H1 (cell line): ENCODE results near the gene IDUA. TPM values are rescaled to one million over a fixed set of nuclear protein-coding genes. Genes with fewer than 3 reads are reported as not detected.

ENCODE experiments used
- CTCF ChIA-PET: fragments of 300-600 bp; sonication (Branson Sonifier 250); formaldehyde crosslinking; loops from one replicate; lab custom pipeline; 2021; ENCODE audit not compliant: partially characterized antibody; lab: Charles Lee
- POLR2A ChIA-PET: fragments of 300-600 bp; sonication (Branson Sonifier 250); formaldehyde crosslinking; loops from one replicate; lab custom pipeline; 2021; ENCODE audit warnings: inconsistent platforms; ENCODE audit not compliant: partially characterized antibody; lab: Charles Lee
- DNase-seq, 2 experiments: peaks; one replicate each; pipeline versions ENCODE4 v3.0.0 to v3.0.0-alpha.2; 2010 to 2022; ENCODE audit warnings: low spot score in 2 of 2, low read depth in 1 of 2, mixed read lengths in 1 of 2
- FAIRE-seq: peaks from 2 replicates; lab custom pipeline; 2011; peaks lifted over from hg19 to GRCh38; lab: Jason Lieb, UNC
- H2AFZ ChIP-seq: 2 replicates; pipeline ENCODE4 v1.8.1; 2012; ENCODE audit warnings: low read length, inconsistent platforms
- H2AK5ac ChIP-seq: 2 replicates; pipeline ENCODE4 v1.6.1; 2013; ENCODE audit warnings: low read depth, low read length
- H2BK120ac ChIP-seq: replicated peaks from 2 replicates; pipeline ENCODE3; 2013; ENCODE audit warnings: low read depth, low read length, inconsistent platforms
- H2BK12ac ChIP-seq: 2 replicates; pipeline ENCODE4 v1.6.1; 2013; ENCODE audit warnings: low read depth, low read length
- H2BK15ac ChIP-seq: 2 replicates; pipeline ENCODE4 v1.6.1; 2013; ENCODE audit warnings: low read length
- H2BK20ac ChIP-seq: 2 replicates; pipeline ENCODE4 v1.6.1; 2013; ENCODE audit warnings: low read length
- H2BK5ac ChIP-seq: 2 replicates; pipeline ENCODE4 v1.6.1; 2013; ENCODE audit warnings: low read depth, low read length
- H3K14ac ChIP-seq: 2 replicates; pipeline ENCODE4 v1.6.1; 2013; ENCODE audit warnings: inconsistent platforms; ENCODE audit not compliant: insufficient read length
- H3K18ac ChIP-seq: 2 replicates; pipeline ENCODE4 v1.6.1; 2013; ENCODE audit warnings: low read length; ENCODE audit errors: extremely low read depth
- H3K23ac ChIP-seq: 2 replicates; pipeline ENCODE4 v1.6.1; 2013; ENCODE audit warnings: inconsistent platforms; ENCODE audit not compliant: insufficient read length
- H3K23me2 ChIP-seq: 2 replicates; pipeline ENCODE4 v1.6.1; 2013; ENCODE audit warnings: low read depth, low read length
- H3K27ac ChIP-seq: 2 replicates; pipeline ENCODE4 v1.6.1; 2011; ENCODE audit warnings: low read depth, low read length, inconsistent platforms
- H3K27me3 ChIP-seq, 4 experiments: replicated peaks in 1 of 4; 1 replicate in 1 of 4; 2 replicates in 3 of 4; pipeline versions ENCODE4 v1.6.1 to v1.8.1; 2011 to 2013; ENCODE audit warnings: low read length in 3 of 4, mild to moderate bottlenecking in 3 of 4, inconsistent platforms in 2 of 4, mixed read lengths in 2 of 4, moderate library complexity in 1 of 4; ENCODE audit not compliant: control insufficient read depth in 3 of 4, insufficient read depth in 3 of 4; ENCODE audit errors: extremely low read depth in 1 of 4
- H3K36me3 ChIP-seq, 4 experiments: 2 replicates each; pipeline versions ENCODE4 v1.6.1 to v1.8.1; 2011 to 2013; ENCODE audit warnings: mild to moderate bottlenecking in 4 of 4, low read length in 3 of 4, moderate library complexity in 2 of 4, control low read depth in 1 of 4, inconsistent platforms in 1 of 4; ENCODE audit not compliant: insufficient read depth in 4 of 4, control insufficient read depth in 2 of 4
- H3K4ac ChIP-seq: replicated peaks from 2 replicates; pipeline ENCODE3; 2013; ENCODE audit warnings: low read length, low read depth, mixed read lengths, inconsistent platforms; ENCODE audit not compliant: insufficient read length
- H3K4me1 ChIP-seq, 4 experiments: replicated peaks in 1 of 4; 1 replicate in 1 of 4; 2 replicates in 3 of 4; pipeline versions ENCODE4 v1.6.1 to v1.8.1; 2011 to 2013; ENCODE audit warnings: low read length in 3 of 4, inconsistent platforms in 2 of 4, mixed read lengths in 1 of 4; ENCODE audit not compliant: insufficient read depth in 4 of 4, control insufficient read depth in 3 of 4
- H3K4me2 ChIP-seq, 2 experiments: 2 replicates each; pipeline versions ENCODE4 v1.6.1 to v1.8.1; 2011 to 2013; ENCODE audit warnings: low read depth in 2 of 2, low read length in 2 of 2, control low read depth in 1 of 2, inconsistent platforms in 1 of 2, mild to moderate bottlenecking in 1 of 2; ENCODE audit not compliant: insufficient read depth in 1 of 2
- H3K4me3 ChIP-seq, 4 experiments: fragments of 200-600, 300-600 bp in 1 of 4; sonication (generic), shearing (Covaris generic), sonication (Bioruptor Twin) in 1 of 4; 2 replicates each; pipeline versions ENCODE4 v1.5.1 to v1.8.1; 2011 to 2016; ENCODE audit warnings: low read length in 4 of 4, low read depth in 3 of 4, control low read depth in 2 of 4, inconsistent platforms in 2 of 4, mild to moderate bottlenecking in 2 of 4, mixed read lengths in 1 of 4, moderate library complexity in 1 of 4; ENCODE audit not compliant: insufficient read depth in 2 of 4; ENCODE audit errors: extremely low read depth in 1 of 4
- H3K56ac ChIP-seq: replicated peaks from 2 replicates; pipeline ENCODE3; 2013; ENCODE audit warnings: low read depth, mild to moderate bottlenecking, mixed read lengths, low read length, inconsistent platforms; ENCODE audit not compliant: insufficient read length
- H3K79me1 ChIP-seq: 2 replicates; pipeline ENCODE4 v1.6.1; 2013; ENCODE audit warnings: low read depth, low read length, control low read depth
- H3K79me2 ChIP-seq, 2 experiments: 2 replicates each; pipeline versions ENCODE4 v1.6.1 to v1.8.1; 2012 to 2013; ENCODE audit warnings: low read length in 2 of 2, mild to moderate bottlenecking in 2 of 2, inconsistent platforms in 1 of 2; ENCODE audit not compliant: insufficient read depth in 2 of 2, control insufficient read depth in 1 of 2
- H3K9ac ChIP-seq, 4 experiments: replicated peaks in 1 of 4; 1 replicate in 1 of 4; 2 replicates in 3 of 4; pipeline versions ENCODE4 v1.6.1 to v1.8.1; 2011 to 2013; ENCODE audit warnings: low read depth in 3 of 4, low read length in 3 of 4, control low read depth in 2 of 4, mild to moderate bottlenecking in 2 of 4, moderate library complexity in 2 of 4, inconsistent platforms in 1 of 4; ENCODE audit errors: extremely low read depth in 1 of 4
- H3K9me3 ChIP-seq, 2 experiments: 2 replicates each; pipeline versions ENCODE4 v1.6.1 to v1.8.1; 2012 to 2013; ENCODE audit warnings: mild to moderate bottlenecking in 2 of 2, moderate library complexity in 2 of 2, control low read depth in 1 of 2, inconsistent platforms in 1 of 2, low read depth in 1 of 2, low read length in 1 of 2, mixed read lengths in 1 of 2; ENCODE audit not compliant: insufficient read depth in 2 of 2
- H4K20me1 ChIP-seq, 2 experiments: replicated peaks in 1 of 2; 2 replicates each; pipeline versions ENCODE3 to v1.8.1; 2011 to 2013; ENCODE audit warnings: inconsistent platforms in 2 of 2, low read length in 2 of 2, mild to moderate bottlenecking in 1 of 2; ENCODE audit not compliant: insufficient read depth in 2 of 2, control insufficient read depth in 1 of 2
- H4K5ac ChIP-seq: 2 replicates; pipeline ENCODE4 v1.6.1; 2013; ENCODE audit warnings: low read length, low read depth, mixed read lengths, inconsistent platforms; ENCODE audit not compliant: insufficient read length
- H4K8ac ChIP-seq: 2 replicates; pipeline ENCODE4 v1.8.0; 2013; ENCODE audit warnings: mild to moderate bottlenecking, moderate library complexity, low read length, inconsistent platforms; ENCODE audit not compliant: insufficient read depth; ENCODE audit errors: extremely low read depth
- H4K91ac ChIP-seq: replicated peaks from 2 replicates; pipeline ENCODE3; 2013; ENCODE audit warnings: low read length, mixed read lengths, inconsistent platforms; ENCODE audit not compliant: insufficient read length
- CEBPB ChIP-seq: IDR thresholded peaks from 2 replicates; pipeline ENCODE4 v1.6.1; 2012; ENCODE audit warnings: low read depth, low read length
- CHD2 ChIP-seq: IDR thresholded peaks from 2 replicates; pipeline ENCODE4 v1.6.1; 2012; ENCODE audit warnings: low read length, improper control_type of control experiment
- EGR1 ChIP-seq: IDR thresholded peaks from 2 replicates; pipeline ENCODE4 v1.6.1; 2011; ENCODE audit warnings: low read depth, low read length, borderline replicate concordance
- EP300 ChIP-seq, 2 experiments: IDR thresholded peaks; 1 replicate in 1 of 2; 2 replicates in 1 of 2; pipeline ENCODE4 v1.6.1; 2011 to 2012; ENCODE audit warnings: low read depth in 2 of 2, low read length in 2 of 2, mild to moderate bottlenecking in 2 of 2, borderline replicate concordance in 1 of 2, inconsistent platforms in 1 of 2, moderate library complexity in 1 of 2
- RNF2 ChIP-seq: fragments of 200-900, 300-1000 bp; sonication (generic); IDR thresholded peaks from 2 replicates; pipeline ENCODE4 v1.7.1; 2016; ENCODE audit warnings: borderline replicate concordance, low read depth, mild to moderate bottlenecking, antibody characterized with exemption, low read length; ENCODE audit not compliant: poor library complexity, severe bottlenecking; ENCODE audit errors: missing control alignments
- WGBS, 2 experiments: shearing (Covaris generic) in 1 of 2; methylation state at CpG; one replicate each; pipeline versions ENCODE4 v1.1.6 to v1.1.7; 2013 to 2015; ENCODE audit warnings: low lambda C conversion rate in 2 of 2, mixed read lengths in 2 of 2, inconsistent platforms in 1 of 2, low coverage in 1 of 2, missing lambda C conversion rate in 1 of 2; ENCODE audit not compliant: insufficient replicate concordance in 2 of 2, insufficient coverage in 1 of 2, insufficient read length in 1 of 2; ENCODE audit errors: extremely low coverage in 1 of 2, missing lambda C conversion rate in 1 of 2; 5-methylcytosine and 5-hydroxymethylcytosine counted together
- polyA plus RNA-seq, 7 experiments: library from polyadenylated mRNA; depleted of rRNA in 3 of 7; stranded (reverse) in 5 of 7; unstranded in 2 of 7; fragments of >200 nt in 5 of 7; fragments of 200-250 nt in 2 of 7; gene quantifications; 1 replicate in 5 of 7; 2 replicates in 1 of 7; 4 replicates in 1 of 7; pipeline versions ENCODE4 v1.2.1 to v1.2.3, GENCODE V29; 2011 to 2013; ENCODE audit warnings: missing spikeins in 2 of 7, mixed read lengths in 2 of 7
- total RNA-seq: library from RNA; stranded (reverse); fragmentation: NEBNext Ultra II Directional; extraction: Animal tissue kit (Norgen Biotek cat#: 25700); gene quantifications from 2 replicates; pipeline ENCODE4 v1.2.1, GENCODE V29; 2021

The IDUA gene
- total and polyA plus RNA-seq, 2 of the 8 experiments (the other 6 are each of a cell fraction or from before 2014, with no cell fraction given) = 2.8 to 4.8 TPM

DNA sequence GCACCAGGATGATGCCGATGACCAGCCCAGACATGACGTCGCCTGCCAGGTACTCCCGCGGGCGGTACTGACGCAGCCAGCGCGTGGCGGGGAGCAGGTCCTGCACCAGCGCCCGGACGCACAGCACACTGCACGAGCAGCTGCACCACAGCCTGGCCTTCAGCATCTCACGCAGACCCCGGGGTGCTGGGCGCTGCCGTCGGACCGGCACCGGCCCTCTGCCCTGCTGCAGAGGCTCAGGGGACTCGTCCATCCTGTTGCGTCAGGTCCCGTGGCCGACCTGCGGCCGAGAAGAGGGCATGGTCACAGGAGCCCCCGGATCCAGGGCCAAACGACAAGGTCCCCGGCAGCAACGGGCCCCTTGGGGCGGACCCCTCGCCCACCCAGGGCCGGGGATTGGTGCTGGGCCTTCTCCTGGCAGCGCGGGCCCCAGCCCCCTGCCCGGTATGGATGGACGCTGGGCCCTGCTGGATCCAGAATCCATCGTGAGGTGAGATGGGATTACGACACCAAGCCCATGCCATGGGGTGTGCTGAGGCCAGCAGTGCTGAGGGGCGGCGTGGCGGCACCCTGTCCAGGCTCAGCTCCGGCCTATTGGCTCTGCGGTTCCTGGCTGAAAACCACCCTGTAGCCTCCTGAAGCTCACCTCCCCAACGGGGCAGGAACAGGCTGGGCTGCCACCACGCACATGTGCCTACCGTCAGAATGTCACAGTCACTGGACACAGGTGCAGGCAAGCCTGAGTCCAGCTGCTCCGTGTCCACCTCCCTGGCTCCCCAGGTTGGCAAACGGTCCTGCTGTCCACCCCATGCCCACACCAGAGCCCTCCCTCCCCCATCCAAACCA is 4.8 kb downstream of the IDUA start:
- CTCF ChIA-PET = interaction anchor here (0.5 kb wide), 1 partner anchor 104 kb away, joined by 3 read pairs; no protein-coding TSS in a partner anchor
- whole genome bisulfite sequencing, 2 experiments = 96% methylated on average over 38 of the region's 50 CpGs; no CpG with 5 or more reads in 1 of the 2 experiments
- no peak for FAIRE-seq

More for the DNA sequence above, 4.8 kb downstream of the IDUA start:
- no peak overlapping the region for H4K91ac ChIP-seq
- no peaks in the 10 kb centered on the region for H3K79me2 ChIP-seq
- no peak overlapping the region for H3K4me2 ChIP-seq
- H3K56ac ChIP-seq = no peak overlapping the region
- no peak overlapping the region for H2BK20ac ChIP-seq
- POLR2A ChIA-PET = no interaction called here
- H3K4ac ChIP-seq = no peak overlapping the region
- DNase-seq = no peak
- no peak overlapping the region for H2BK120ac ChIP-seq
- H4K20me1 ChIP-seq = peaks cover 2 to 12% of the 10 kb centered on the region in 2 experiments
- H3K23me2 ChIP-seq = peaks cover 3% of the 10 kb centered on the region; the same call in 1 of the 2 replicates
- no peaks in the 10 kb centered on the region for H3K9me3 ChIP-seq
- H3K27ac ChIP-seq = no peak overlapping the region
- H2BK15ac ChIP-seq = no peak overlapping the region
- H2AK5ac ChIP-seq = no peak overlapping the region
- H2BK5ac ChIP-seq = no peak overlapping the region
- H3K4me1 ChIP-seq = peaks cover 0 to 2% (median 0%) of the 10 kb centered on the region in 4 experiments; a peak in 2 of 7 replicates
- no peak overlapping the region for H3K9ac ChIP-seq
- H3K18ac ChIP-seq = no peak overlapping the region
- no peak overlapping the region for H2BK12ac ChIP-seq
- H4K5ac ChIP-seq = no peak overlapping the region
- no peak for TF ChIP-seq CEBPB
- TF ChIP-seq EGR1 = no peak
- TF ChIP-seq RNF2 = no peak
- TF ChIP-seq EP300 (IDR thresholded peaks at IDR 0.05; ENCODE audit: borderline replicate concordance in 1 of 2, low read depth in 2 of 2, low read length in 2 of 2) = no peak
- TF ChIP-seq CHD2 = no peak
- TF ChIP-seq, all 59 proteins: peak for 0
- Histone ChIP-seq H3K27me3 (peaks cover 3 to 19% (median 12%) of the 10 kb centered on the region in 4 experiments), H3K23ac (no peak overlapping the region), H2AFZ (no peak overlapping the region), H3K79me1 (no peaks in the 10 kb centered on the region), H3K36me3 (no peaks in the 10 kb centered on the region; a peak in 1 of 8 replicates), H3K14ac (no peak overlapping the region), H4K8ac (no peak overlapping the region), H3K4me3 (no peak overlapping the region)
